BLaER1 treated with 17β-estradiol and CSF1 and Interleukin-3, amounts not matched to agents 10 nM and 100 nM (cell line): ENCODE data around the gene AZU1.

Experiments
- H3K27ac ChIP-seq, 11 experiments: shearing (Covaris generic); formaldehyde crosslinking; 2 replicates each; pipeline ENCODE4 v1.8.1; 2022
- H3K27me3 ChIP-seq, 11 experiments: shearing (Covaris generic); formaldehyde crosslinking; 2 replicates each; pipeline ENCODE4 v1.8.1; 2022
- H3K36me3 ChIP-seq, 11 experiments: shearing (Covaris generic); formaldehyde crosslinking; 2 replicates each; pipeline ENCODE4 v1.8.1; 2022
- H3K4me1 ChIP-seq, 10 experiments: shearing (Covaris generic); formaldehyde crosslinking; 2 replicates each; pipeline ENCODE4 v1.8.1; 2022
- H3K4me2 ChIP-seq, 11 experiments: shearing (Covaris generic); formaldehyde crosslinking; 2 replicates each; pipeline ENCODE4 v1.8.1; 2022
- H3K4me3 ChIP-seq, 10 experiments: shearing (Covaris generic); formaldehyde crosslinking; 2 replicates each; pipeline ENCODE4 v1.8.1; 2022
- H3K9ac ChIP-seq, 11 experiments: shearing (Covaris generic); formaldehyde crosslinking; 2 replicates each; pipeline ENCODE4 v1.8.1; 2022
- H3K9me3 ChIP-seq, 11 experiments: shearing (Covaris generic); formaldehyde crosslinking; replicated peaks in 1 of 11; 2 replicates each; pipeline ENCODE4 v1.8.1; 2022
- H4K20me1 ChIP-seq, 11 experiments: shearing (Covaris generic); formaldehyde crosslinking; 2 replicates each; pipeline ENCODE4 v1.8.1; 2022
- Cebpa-rat ChIP-seq, 11 experiments: shearing (Covaris generic); IDR thresholded peaks; 2 replicates each; pipeline ENCODE4 v1.8.1; 2022

AZU1 gene

DNA sequence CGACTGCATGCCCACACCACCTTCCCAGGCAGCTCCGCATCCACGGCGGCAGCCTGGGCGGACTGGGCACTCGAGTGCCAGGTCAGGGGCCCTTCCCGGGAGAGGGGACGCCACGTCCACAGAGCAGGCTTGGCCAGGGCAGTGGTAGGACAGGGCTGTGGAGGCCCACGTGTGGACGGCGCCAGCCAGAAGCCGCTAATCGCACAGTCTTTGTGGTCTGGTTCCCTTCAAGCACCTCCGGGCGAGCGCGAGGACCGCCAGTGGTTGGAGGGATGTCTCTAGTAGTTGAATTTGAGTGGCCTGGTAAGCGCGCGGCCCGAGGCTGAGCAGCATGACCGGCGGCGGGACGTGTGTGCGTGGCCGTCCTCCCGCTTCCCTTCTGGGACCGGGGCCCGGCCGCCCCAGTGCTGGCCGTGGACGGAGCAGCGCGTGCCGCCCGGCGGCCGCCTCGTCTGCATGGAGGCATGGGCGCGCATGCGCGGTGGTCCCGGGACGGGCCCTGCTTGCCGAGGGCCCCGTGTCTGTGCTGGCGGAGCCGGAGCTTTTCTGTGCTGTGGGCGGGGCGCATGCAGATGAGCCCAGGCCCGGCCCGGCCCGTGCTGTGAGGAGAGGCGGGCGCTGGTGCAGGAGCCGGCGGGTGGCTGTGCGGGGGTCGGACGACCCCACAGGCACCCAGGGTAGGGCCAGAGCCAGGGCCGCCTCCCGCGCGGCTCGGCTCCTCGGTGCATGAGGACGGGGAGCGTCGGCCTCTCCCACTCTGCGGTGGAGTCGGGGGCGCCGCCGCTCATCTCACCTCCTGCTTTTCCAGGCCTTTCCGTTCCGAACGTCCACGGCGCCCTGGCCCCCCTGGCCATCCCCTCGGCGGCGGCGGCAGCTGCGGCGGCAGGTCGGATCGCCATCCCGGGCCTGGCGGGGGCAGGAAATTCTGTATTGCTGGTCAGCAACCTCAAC is 21.8 kb upstream of the AZU1 start:
- Histone ChIP-seq H3K36me3 (peaks cover 98 to 100% (median 100%) of the 10 kb centered on the region in 11 experiments), H3K9me3 (no peaks in the 10 kb centered on the region), H3K4me1 (peaks cover 7 to 16% (median 12%) of the 10 kb centered on the region in 10 experiments; a peak in 17 of 20 replicates), H3K27ac (no peak overlapping the region), H3K4me3 (no peak overlapping the region), H4K20me1 (peaks cover 99 to 100% (median 100%) of the 10 kb centered on the region in 11 experiments), H3K27me3 (no peaks in the 10 kb centered on the region), H3K4me2 (no peak overlapping the region), H3K9ac (no peak overlapping the region)
- TF ChIP-seq Cebpa-rat (IDR thresholded peaks at IDR 0.05): no peak

DNA sequence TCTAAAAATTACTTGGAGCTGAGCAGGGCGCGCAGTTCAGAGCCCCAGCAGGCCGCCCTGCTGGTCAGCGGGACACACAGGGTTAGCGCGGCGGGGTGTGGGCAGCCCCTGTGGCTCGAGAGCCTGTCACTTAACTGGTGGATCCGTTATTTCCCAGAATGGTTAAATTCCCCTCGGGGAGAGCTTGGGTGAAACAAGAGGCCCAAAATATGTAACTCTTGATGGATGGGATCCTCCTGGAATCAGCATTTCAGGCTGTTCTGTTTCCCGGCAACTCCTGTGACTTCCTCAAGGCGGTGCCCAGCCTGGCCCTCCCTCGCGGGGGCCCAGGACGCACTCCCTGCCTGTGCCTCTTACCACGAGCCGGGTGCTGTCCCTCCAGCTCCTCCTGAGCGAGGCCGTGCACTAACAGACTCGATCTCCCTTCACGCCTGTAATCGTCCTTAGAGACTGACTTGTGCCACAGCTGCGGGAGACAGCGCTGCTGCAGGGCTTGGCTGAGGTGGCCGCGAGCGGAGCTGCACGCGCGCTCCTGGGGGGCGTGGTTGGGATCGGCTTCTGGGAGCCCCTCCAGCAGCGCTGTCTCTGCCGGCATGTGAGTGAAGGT is 20.7 kb upstream of the AZU1 start:
- 0 out of 22 replicates have a peak, but pooled peaks cover 0 to 5% (median 0%) of the 10 kb centered on the region in 11 experiments for H3K9me3 ChIP-seq
- no peak overlapping the region for H3K4me2 ChIP-seq
- H3K27me3 ChIP-seq: no peaks in the 10 kb centered on the region
- peaks cover 99 to 100% (median 100%) of the 10 kb centered on the region in 11 experiments for H4K20me1 ChIP-seq
- H3K9ac ChIP-seq: no peak overlapping the region; a peak in 1 of 22 replicates
- no peak overlapping the region for H3K4me3 ChIP-seq
- TF ChIP-seq Cebpa-rat (IDR thresholded peaks at IDR 0.05): no peak
- peaks cover 99 to 100% (median 100%) of the 10 kb centered on the region in 11 experiments for H3K36me3 ChIP-seq
- no peak overlapping the region for H3K27ac ChIP-seq
- H3K4me1 ChIP-seq: peaks cover 0 to 5% (median 2%) of the 10 kb centered on the region in 10 experiments; a peak in 6 of 20 replicates

DNA sequence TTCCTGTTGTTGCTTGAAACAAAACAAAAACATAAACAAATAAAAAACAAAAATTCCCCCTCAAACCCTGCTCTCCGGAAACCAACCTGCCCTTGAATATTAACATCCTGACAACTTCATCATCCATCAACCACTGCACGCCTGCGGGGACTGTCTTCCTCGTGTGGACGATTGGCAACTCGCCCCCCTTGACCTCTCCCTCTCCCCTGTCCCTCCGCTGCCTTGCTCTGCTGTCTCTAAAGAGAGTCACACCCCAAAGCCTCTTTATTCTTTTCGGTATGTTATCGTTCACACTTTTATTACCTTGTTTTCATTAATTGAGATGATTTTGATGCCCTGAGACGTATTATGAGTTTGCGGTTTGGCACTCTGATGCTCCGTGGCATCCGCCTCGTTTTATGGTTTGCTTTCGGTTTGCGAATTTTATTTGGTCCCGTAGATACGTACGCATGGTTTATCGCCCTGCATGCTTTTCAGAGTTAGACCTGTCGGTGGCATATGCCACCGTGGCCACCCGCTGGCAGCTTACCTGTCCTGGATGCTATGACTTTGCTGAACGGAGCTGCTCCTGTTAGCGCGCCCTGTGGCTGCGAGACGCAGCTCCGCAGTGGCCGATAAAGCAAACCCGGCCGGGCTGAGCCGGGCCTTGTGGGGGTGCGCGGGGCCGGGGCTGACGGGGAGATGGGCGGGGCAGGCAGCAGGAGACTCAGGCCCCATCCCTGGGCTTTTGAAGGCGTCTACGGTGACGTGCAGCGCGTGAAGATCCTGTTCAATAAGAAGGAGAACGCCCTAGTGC is 19.8 kb upstream of the AZU1 start:
- H3K4me3 ChIP-seq: no peak overlapping the region
- H3K27me3 ChIP-seq: no peaks in the 10 kb centered on the region
- no peak overlapping the region for H3K4me2 ChIP-seq
- peaks cover 96 to 100% (median 99%) of the 10 kb centered on the region in 11 experiments for H4K20me1 ChIP-seq
- H3K27ac ChIP-seq: no peak overlapping the region
- H3K9me3 ChIP-seq: peaks cover 0 to 8% (median 0%) of the 10 kb centered on the region in 11 experiments; a peak in 2 of 22 replicates
- no peak overlapping the region for H3K9ac ChIP-seq
- H3K36me3 ChIP-seq: peaks cover 96 to 99% (median 98%) of the 10 kb centered on the region in 11 experiments
- no peak for TF ChIP-seq Cebpa-rat (IDR thresholded peaks at IDR 0.05)
- no peaks in the 10 kb centered on the region for H3K4me1 ChIP-seq

DNA sequence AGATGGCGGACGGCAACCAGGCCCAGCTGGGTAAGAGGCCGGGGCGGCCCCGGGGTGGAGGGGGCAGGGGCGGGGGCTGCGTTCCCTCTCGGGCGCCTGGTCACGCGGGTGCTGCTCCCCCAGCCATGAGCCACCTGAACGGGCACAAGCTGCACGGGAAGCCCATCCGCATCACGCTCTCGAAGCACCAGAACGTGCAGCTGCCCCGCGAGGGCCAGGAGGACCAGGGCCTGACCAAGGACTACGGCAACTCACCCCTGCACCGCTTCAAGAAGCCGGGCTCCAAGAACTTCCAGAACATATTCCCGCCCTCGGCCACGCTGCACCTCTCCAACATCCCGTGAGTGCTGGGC is 19.2 kb upstream of the AZU1 start:
- H3K4me3 ChIP-seq: no peak overlapping the region

DNA sequence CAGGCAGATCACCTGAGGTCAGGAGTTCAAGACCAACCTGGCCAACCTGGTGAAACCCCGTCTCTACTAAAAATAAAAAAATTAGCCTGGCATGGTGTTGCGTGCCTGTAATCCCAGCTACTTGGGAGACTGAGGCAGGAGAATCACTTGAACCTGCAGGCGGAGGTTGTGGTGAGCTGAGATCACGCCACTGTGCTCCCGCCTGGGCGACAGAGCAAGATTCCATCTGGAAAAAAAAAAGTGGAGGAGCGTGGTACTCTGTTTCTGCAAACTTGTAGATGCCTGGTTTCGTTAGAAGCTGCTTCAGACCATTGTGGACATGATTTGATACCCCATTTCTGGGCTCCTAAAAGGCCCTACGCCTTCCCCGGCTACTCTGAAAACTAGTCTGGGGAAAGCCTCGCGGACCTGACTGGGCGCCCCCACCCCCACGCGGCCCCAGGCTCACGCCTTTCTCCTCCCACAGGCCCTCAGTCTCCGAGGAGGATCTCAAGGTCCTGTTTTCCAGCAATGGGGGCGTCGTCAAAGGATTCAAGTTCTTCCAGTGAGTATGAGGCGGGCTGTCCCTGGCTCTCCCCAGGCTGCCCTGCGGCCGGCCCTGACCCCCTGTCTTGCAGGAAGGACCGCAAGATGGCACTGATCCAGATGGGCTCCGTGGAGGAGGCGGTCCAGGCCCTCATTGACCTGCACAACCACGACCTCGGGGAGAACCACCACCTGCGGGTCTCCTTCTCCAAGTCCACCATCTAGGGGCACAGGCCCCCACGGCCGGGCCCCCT is 17.4 kb upstream of the AZU1 start:
- H3K4me1 ChIP-seq: no peaks in the 10 kb centered on the region
- peaks cover 82 to 99% (median 97%) of the 10 kb centered on the region in 11 experiments for H3K36me3 ChIP-seq
- no peak overlapping the region for H3K9ac ChIP-seq
- H3K4me2 ChIP-seq: no peak overlapping the region
- peaks cover 83 to 100% (median 99%) of the 10 kb centered on the region in 11 experiments for H4K20me1 ChIP-seq
- no peak overlapping the region for H3K27ac ChIP-seq
- no peak overlapping the region for H3K4me3 ChIP-seq
- peaks cover 0 to 11% (median 0%) of the 10 kb centered on the region in 11 experiments; a peak in 2 of 22 replicates for H3K9me3 ChIP-seq
- no peaks in the 10 kb centered on the region for H3K27me3 ChIP-seq
- no peak for TF ChIP-seq Cebpa-rat (IDR thresholded peaks at IDR 0.05)

More for the DNA sequence above, 19.2 kb upstream of the AZU1 start:
- Histone ChIP-seq H3K9ac (no peak overlapping the region), H3K36me3 (peaks cover 96 to 99% (median 98%) of the 10 kb centered on the region in 11 experiments), H3K9me3 (peaks cover 0 to 11% (median 0%) of the 10 kb centered on the region in 11 experiments; a peak in 2 of 22 replicates), H3K4me2 (no peak overlapping the region), H4K20me1 (peaks cover 96 to 100% (median 99%) of the 10 kb centered on the region in 11 experiments), H3K27me3 (no peaks in the 10 kb centered on the region), H3K4me1 (no peaks in the 10 kb centered on the region), H3K27ac (no peak overlapping the region)
- TF ChIP-seq Cebpa-rat (IDR thresholded peaks at IDR 0.05): no peak

DNA sequence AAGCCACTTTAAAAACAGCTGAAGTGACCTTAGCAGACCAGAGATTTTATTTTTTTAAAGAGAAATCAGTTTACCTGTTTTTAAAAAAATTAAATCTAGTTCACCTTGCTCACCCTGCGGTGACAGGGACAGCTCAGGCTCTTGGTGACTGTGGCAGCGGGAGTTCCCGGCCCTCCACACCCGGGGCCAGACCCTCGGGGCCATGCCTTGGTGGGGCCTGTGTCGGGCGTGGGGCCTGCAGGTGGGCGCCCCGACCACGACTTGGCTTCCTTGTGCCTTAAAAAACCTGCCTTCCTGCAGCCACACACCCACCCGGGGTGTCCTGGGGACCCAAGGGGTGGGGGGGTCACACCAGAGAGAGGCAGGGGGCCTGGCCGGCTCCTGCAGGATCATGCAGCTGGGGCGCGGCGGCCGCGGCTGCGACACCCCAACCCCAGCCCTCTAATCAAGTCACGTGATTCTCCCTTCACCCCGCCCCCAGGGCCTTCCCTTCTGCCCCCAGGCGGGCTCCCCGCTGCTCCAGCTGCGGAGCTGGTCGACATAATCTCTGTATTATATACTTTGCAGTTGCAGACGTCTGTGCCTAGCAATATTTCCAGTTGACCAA is 16.7 kb upstream of the AZU1 start:
- H4K20me1 ChIP-seq: peaks cover 75 to 100% (median 97%) of the 10 kb centered on the region in 11 experiments
- H3K9ac ChIP-seq: no peak overlapping the region
- no peak overlapping the region for H3K4me3 ChIP-seq
- no peak overlapping the region for H3K27ac ChIP-seq
- TF ChIP-seq Cebpa-rat (IDR thresholded peaks at IDR 0.05): no peak
- peaks cover 0 to 11% (median 0%) of the 10 kb centered on the region in 11 experiments; a peak in 2 of 22 replicates for H3K9me3 ChIP-seq
- no peaks in the 10 kb centered on the region for H3K4me1 ChIP-seq
- H3K36me3 ChIP-seq: peaks cover 75 to 99% (median 93%) of the 10 kb centered on the region in 11 experiments
- H3K27me3 ChIP-seq: no peaks in the 10 kb centered on the region
- no peak overlapping the region for H3K4me2 ChIP-seq

DNA sequence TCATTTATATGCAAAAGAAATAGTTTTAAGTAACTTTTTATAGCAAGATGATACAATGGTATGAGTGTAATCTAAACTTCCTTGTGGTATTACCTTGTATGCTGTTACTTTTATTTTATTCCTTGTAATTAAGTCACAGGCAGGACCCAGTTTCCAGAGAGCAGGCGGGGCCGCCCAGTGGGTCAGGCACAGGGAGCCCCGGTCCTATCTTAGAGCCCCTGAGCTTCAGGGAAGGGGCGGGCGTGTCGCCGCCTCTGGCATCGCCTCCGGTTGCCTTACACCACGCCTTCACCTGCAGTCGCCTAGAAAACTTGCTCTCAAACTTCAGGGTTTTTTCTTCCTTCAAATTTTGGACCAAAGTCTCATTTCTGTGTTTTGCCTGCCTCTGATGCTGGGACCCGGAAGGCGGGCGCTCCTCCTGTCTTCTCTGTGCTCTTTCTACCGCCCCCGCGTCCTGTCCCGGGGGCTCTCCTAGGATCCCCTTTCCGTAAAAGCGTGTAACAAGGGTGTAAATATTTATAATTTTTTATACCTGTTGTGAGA is 16.1 kb upstream of the AZU1 start:
- H3K4me1 ChIP-seq: no peaks in the 10 kb centered on the region
- H3K27me3 ChIP-seq: no peaks in the 10 kb centered on the region
- TF ChIP-seq Cebpa-rat (IDR thresholded peaks at IDR 0.05): no peak
- no peak overlapping the region for H3K4me2 ChIP-seq
- H3K27ac ChIP-seq: no peak overlapping the region
- H3K9ac ChIP-seq: no peak overlapping the region
- no peak overlapping the region for H3K4me3 ChIP-seq
- peaks cover 69 to 94% (median 88%) of the 10 kb centered on the region in 11 experiments for H3K36me3 ChIP-seq
- peaks cover 69 to 95% (median 91%) of the 10 kb centered on the region in 11 experiments for H4K20me1 ChIP-seq
- peaks cover 0 to 11% (median 0%) of the 10 kb centered on the region in 11 experiments; a peak in 2 of 22 replicates for H3K9me3 ChIP-seq
